Peyer's patch (tissue), 4 donors: ENCODE measurements around the gene ATXN2.

Source experiments
- POLR2A ChIP-seq, 2 donors: fragments of 450-650 bp; IDR thresholded peaks; one replicate each; pipeline ENCODE4 v1.5.1; 2017; ENCODE audit warnings: antibody characterized with exemption in 2 of 2, mild to moderate bottlenecking in 2 of 2, moderate library complexity in 2 of 2
- TF ChIP-seq, protein P1 (sequence below), 6 experiments: fragments of 450-650 bp in 4 of 6; fragments of 200-600 bp in 2 of 6; sonication (generic) in 1 of 6; IDR thresholded peaks; one replicate each; pipeline ENCODE4 v1.5.1; 2017 to 2019; ENCODE audit warnings: antibody characterized with exemption in 6 of 6, mild to moderate bottlenecking in 3 of 6, moderate library complexity in 1 of 6

- TF ChIP-seq, protein P1, sequence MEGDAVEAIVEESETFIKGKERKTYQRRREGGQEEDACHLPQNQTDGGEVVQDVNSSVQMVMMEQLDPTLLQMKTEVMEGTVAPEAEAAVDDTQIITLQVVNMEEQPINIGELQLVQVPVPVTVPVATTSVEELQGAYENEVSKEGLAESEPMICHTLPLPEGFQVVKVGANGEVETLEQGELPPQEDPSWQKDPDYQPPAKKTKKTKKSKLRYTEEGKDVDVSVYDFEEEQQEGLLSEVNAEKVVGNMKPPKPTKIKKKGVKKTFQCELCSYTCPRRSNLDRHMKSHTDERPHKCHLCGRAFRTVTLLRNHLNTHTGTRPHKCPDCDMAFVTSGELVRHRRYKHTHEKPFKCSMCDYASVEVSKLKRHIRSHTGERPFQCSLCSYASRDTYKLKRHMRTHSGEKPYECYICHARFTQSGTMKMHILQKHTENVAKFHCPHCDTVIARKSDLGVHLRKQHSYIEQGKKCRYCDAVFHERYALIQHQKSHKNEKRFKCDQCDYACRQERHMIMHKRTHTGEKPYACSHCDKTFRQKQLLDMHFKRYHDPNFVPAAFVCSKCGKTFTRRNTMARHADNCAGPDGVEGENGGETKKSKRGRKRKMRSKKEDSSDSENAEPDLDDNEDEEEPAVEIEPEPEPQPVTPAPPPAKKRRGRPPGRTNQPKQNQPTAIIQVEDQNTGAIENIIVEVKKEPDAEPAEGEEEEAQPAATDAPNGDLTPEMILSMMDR (IDR thresholded peaks at IDR 0.05) = peak in 1 of 6 experiments; percentile 36
- TF ChIP-seq POLR2A (IDR thresholded peaks at IDR 0.05) = no peak
These were observed 154.0 kb downstream of the ATXN2 start for GRCh38 chr12:111444925-111445725.
